HG03280 (cell line): ENCODE data around the gene CDH24.
"Not testable (repeated sequence)": the region's sequence is repeated elsewhere in the genome, so short reads cannot be mapped to it uniquely, and the experiment has no call there.

Source experiments
- ATAC-seq: cut with Tn5 transposase; IDR thresholded peaks from one replicate; pipeline ENCODE4 v1.9.1; 2021; ENCODE audit warnings: mild to moderate bottlenecking, moderate library complexity; ENCODE audit not compliant: unreplicated experiment

The CDH24 gene

GRCh38 chr14:23023795-23024152 is 33.5 kb downstream of the CDH24 start:
- no peak for ATAC-seq

- no peak for ATAC-seq
Observed at GRCh38 chr14:23023022-23023794, 34.1 kb downstream of the CDH24 start.

DNA sequence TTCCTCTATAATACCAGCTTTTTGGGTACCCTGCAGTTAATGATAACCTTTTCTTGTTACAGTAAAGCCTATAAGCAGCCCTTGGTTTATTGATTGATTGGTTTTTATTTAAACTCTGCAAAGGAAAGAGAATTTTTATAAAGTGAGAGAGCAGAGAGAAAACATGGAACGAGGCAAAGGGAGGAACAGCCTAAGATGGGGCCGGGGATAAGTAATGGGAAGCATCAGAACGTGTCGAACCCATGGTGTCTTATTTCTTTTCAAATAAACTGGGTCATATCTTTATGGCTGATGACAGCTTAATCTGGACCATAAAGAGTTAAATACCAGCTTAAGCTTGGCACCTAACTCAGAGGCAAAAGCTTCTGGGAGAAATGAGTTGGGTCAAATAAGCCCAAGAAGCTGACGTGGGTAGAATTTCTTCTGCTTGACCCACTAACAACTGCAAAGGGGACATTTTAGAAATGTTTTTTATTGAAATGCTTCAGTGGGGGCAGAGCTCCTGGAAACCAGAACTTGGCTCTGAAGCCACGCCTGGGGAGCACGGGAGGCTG is 35.4 kb downstream of the CDH24 start:
- no peak for ATAC-seq

DNA sequence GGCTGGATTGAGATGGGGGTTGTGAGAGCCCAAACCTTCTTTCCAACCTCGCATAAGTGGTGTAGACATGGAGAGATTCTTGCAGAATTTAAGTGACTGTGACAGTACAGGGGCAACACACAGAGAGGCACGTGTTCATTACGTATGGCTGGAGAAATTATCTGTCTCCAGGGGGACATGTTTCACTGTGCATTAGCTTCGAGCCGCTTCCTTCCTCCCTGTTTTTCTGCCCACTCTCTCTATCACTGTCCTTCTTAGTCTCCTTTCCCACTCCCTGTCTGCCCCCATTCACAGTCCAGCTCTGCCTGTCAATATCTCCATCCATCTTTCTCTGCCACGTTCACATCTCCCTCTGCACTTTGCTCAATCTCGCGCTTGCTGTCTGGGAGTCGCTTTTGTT is 35.9 kb downstream of the CDH24 start:
- ATAC-seq, result no peak

DNA sequence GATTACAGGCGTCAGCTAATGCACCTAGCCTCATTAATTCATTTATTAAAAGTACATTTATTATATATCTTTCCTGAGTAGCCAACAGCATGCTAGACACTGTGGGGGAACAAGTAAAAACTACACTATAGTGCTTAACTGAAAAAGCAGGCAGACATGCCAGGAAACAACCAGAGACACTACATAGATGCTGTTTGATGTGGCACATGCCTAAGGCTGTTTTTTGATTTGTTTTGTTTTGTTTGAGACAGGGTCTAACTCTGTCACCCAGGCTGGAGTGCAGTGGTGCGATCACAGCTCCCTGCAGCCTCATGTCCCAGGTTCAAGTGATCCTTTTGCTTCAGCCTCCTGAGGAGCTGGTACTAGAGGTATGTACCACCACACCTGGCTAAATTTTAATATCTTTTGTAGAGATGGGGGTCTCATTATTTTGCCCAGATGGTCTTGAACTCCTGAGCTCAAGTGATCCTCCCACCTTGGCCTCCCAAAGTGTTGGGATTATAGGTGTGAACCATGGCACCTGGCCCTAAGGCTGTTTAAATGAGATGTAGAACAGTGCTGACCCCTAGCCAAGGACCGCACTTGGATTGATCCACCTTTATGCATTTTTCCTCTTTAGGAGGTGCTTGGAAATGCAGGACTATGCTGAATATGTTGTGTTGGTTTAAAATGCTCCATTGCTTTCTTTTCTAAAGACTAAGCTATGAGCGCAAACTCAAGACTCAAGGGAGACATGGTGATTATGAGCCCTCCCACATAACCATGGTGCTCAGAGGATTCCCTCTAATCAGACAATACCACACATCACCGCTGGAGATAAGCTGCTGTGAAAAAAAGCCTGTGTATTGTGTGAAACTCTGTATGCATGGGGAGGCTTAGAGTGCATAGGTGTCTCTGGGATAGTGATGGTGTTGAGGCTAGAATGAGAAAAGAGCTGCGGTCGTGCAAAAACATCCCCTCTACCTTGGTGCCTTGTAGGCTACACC is 36.9 kb downstream of the CDH24 start:
- ATAC-seq, result no peak

DNA sequence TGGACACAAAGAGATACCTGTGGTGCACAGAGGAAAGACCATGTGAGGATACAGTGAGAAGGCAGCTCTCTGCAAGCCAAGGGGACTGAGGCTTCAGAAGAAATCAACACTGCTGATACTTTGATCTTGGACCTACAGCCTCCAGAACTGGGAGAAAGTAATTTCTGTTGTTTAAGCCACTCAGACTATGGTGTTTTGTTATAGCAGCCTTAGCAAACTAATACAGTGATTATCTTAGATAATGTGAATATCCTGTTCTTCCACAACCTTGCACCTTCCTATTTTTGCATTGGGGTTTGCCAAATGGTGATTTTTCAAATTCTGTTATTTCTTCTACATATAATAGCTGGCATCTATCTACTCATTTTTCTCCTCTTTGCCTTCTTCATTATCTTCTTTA is 39.2 kb downstream of the CDH24 start:
- no peak for ATAC-seq

GRCh38 chr14:23017091-23017490 is 40.2 kb downstream of the CDH24 start:
- ATAC-seq, result no peak

GRCh38 chr14:23015618-23016017 is 41.7 kb downstream of the CDH24 start:
- ATAC-seq, result no peak

- ATAC-seq, result not testable (repeated sequence)
Observed at GRCh38 chr14:23013749-23014054, 43.6 kb downstream of the CDH24 start.

DNA sequence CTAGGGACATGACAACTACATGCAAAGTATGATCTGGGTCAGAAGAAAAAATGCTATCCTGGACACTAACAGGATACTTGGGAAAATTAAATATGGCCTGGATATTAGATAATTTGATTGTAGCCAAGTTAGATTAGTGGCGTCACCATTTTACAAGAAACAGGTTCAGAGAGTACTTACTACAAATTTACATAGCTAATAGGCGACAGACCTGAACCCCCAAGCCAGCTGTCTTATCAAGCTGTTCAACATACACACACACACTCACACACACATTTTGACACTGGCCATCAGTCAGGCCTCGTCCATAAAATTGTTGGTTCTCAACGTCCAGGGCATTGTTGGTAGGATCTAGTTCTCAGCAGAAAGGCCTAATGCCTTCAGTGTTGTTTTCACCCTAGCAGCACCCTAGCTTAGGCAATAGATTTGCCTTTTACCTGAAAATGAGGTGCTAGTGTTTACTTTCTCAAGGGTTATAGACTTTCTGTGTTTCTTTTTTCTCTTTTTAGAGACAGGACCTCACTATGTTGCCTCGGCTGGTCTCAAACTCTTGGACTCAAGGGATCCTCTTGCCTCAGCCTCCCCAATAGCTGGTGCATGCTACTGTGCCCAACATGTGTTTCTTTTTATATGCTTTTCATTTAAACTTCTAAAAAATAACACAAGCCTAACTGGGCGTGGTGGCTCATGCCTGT is 44.1 kb downstream of the CDH24 start:
- no peak for ATAC-seq

DNA sequence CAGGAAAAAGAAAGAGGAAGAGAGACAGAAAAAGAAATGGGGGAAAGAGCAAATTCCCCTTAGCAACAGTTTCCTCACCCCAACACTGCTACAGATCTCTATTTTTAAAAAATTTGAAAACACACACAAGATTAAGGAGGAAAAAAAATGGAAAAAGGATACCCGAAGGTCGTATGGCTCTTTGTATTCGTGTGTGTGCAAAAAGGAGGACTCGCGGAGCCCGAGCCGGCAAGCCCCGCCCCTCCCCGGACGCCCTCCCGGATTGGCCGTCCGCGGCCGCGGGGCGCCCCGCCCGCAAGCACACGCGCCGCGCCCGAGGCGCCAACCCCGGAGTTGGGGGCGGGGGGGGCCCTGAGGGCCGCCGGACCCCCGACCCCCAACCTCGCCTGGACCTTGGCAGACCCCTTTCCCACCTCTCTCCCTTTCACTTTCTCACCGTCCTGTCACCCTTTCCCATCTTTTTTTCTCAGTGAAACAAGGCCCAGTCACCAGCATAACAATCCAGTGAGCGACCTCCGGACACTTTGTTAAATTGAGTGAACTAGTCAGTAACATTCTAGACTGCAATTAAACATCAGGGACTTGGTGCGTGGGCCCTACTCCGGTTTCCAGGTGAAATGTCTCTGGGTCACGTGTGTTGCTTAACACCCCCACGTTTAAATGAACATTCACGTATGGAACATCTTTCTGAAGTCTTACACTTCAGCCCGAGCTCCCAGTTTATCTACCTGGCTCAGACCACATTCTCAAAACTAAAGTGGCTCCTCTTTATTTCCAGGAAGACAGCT is 47.2 kb downstream of the CDH24 start, which contains the start of gene C14orf93:
TSS of gene C14orf93 (minus strand) at position 205 of the 788 bp plus-strand sequence. CDS start 11,120 bp downstream, outside the sequence.
- ATAC-seq, result peak; percentile 39

DNA sequence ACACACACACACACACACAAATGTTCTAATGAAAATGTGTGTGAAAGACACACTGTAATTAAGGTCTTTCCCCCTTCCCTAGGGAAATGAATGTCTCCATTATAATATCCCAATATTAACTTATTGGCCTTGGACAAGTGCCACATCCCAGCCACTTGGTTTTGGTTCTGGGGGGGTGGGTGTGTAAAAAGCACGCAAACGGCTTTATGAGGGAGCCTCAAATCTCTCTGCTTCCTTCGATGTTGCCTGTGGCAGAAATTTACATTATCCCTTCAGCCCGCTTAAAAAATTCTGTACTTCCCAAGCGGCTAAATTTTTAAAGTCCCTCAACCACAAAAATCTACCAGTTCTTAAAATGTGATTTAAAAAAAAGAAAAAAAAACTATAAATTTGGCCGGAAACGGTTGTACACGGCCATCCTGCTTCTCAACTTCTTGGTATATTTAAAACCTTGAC is 47.8 kb downstream of the CDH24 start:
- ATAC-seq, result no peak

DNA sequence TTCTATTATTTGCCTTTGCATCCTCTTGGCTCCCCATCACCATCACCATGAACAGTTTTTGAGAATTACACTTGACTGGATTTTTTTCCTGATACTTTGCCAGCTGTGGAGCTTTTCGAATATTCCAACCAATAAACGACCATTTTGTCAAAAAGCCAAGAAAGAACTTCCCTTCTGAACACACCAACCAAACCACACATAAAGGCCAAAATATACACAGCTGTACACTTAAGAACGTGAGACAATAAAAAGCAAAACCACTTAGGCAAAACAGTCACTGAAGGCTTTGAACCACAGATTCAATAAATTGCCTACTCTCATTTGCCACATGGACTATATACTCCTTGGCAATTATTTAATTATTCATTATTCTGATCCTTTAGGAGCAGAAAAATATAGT is 48.5 kb downstream of the CDH24 start:
- ATAC-seq, result no peak

DNA sequence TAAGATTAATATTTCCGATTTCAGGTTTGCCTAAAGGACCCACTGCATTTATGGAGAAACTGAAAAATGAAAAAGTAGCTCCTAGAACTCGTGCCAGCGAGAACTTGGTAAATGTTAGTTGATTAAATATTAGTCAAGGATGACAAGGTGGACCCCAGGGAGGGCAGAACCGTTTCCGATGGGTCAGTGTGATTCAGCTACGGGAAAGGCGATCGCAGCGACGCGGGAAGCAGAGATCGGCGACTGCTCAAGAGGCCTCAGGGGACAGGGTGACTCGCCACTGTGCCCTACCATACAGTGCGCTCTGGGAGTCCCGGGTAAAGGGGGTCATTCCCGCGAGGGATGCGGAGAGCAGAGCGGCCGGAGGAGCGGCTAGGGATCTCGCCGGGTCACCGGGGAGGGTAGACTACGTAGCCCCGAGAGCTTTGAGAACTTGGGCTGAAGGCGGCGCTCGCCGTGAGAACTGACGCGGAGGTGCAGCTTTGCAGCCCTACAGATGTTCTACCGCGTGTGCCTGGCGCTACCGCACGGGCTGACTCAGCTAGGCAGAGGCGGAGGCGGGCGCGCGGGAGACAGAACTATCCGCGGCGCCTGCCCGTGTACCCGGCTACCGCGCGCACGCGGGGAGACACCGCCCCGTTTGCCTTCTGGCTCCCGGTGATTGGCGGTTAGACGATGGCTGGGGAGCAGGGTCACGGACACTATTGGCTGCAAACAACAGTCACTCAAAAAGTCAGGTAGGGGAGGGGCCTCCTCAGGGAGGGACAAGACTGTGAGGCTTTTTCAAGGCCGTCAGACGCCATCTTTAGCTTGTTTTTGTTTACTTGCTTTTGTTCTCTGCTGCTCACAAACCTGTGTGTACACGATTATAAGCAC is 50.5 kb downstream of the CDH24 start:
- peak; percentile 94 for ATAC-seq

- ATAC-seq, result no peak
Observed at GRCh38 chr14:23006188-23006534, 51.2 kb downstream of the CDH24 start.

- ATAC-seq, result no peak
Observed at GRCh38 chr14:23005451-23006187, 51.7 kb downstream of the CDH24 start.

DNA sequence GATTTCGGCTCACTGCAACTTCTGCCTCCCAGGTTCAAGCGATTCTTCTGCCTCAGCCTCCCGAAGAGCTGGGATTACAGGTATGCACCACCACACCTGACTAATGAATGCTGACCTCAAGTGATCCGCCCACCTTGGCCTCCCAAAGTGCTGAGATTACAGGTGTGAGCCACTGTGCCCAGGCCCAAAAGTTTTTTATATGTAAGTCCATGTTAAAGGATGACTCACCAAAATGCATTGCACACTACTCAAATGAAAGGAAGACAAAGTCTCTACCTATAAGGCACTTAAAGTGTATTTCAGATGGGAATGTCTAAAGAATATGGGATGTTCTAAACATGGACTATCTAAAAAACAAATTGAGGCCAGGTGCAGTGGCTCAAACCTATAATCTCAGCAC is 53.0 kb downstream of the CDH24 start:
- ATAC-seq, result not testable (repeated sequence)

- ATAC-seq, result no peak
Observed at GRCh38 chr14:23002592-23002991, 54.7 kb downstream of the CDH24 start.

DNA sequence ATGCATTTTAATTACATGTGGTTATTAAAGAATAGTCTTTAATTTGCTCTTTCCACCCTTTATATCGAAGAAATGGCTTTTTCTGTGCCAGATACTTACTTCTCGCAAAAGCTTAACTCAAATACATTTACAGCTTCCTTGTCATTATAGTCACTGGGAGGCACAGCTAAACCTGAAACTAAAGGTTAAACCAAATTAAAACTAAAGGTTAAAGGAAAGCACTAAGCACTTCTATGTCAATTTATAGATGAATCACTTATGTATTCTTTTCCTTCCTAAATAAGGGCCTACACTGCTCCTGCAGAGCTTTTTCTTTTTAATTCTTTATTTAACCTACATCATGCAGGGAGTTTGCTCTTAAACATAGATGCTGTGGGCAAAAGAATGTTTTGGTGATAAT is 56.5 kb downstream of the CDH24 start:
- no peak for ATAC-seq
